Mammary epithelial cell (primary cell): ENCODE data around the gene CDR2.

ENCODE experiments used
- CTCF ChIP-seq, 2 donors: IDR thresholded peaks in 1 of 2; conservative IDR thresholded peaks in 1 of 2; 2 replicates each; pipeline ENCODE4 v1.5.1; 2011 to 2012; ENCODE audit warnings: inconsistent platforms in 2 of 2, low read length in 2 of 2, mild to moderate bottlenecking in 2 of 2, control low read depth in 1 of 2, low read depth in 1 of 2; ENCODE audit not compliant: insufficient read depth in 1 of 2; ENCODE audit errors: extremely low read depth in 1 of 2
- EZH2 ChIP-seq: IDR thresholded peaks from 2 replicates; pipeline ENCODE4 v1.6.1; 2012; ENCODE audit warnings: low read length, inconsistent platforms, borderline replicate concordance

- TF ChIP-seq CTCF (conservative IDR thresholded peaks at IDR 0.05 in 1 of 2, IDR thresholded peaks at IDR 0.05 in 1 of 2; ENCODE audit: extremely low read depth in 1 of 2, insufficient read depth in 1 of 2, low read depth in 1 of 2, low read length in 2 of 2) (no peak), EZH2 (no peak)
Observed at GRCh38 chr16:22386976-22387375, 12.6 kb upstream of the CDR2 start.
